ENCODE data around the gene CMTM8.

Gene CMTM8

GRCh38 chr3:32349184-32349583 is 110.7 kb downstream of the CMTM8 start:
- no peak for DNase-seq (ENCODE audit: low read depth)
- no peak overlapping the region for H3K4me3 ChIP-seq (ENCODE audit: low read depth, low read length)
- TF ChIP-seq MYC (IDR thresholded peaks at IDR 0.05; ENCODE audit: low read depth, low read length) (no peak), POLR2A (IDR thresholded peaks at IDR 0.05; ENCODE audit: extremely low read depth, insufficient read length) (no peak), MAX (IDR thresholded peaks at IDR 0.05; ENCODE audit: low read depth, low read length) (no peak), CTCF (IDR thresholded peaks at IDR 0.05; ENCODE audit: low read depth, low read length) (no peak)

GRCh38 chr3:32352563-32352962 is 114.1 kb downstream of the CMTM8 start:
- TF ChIP-seq POLR2A (IDR thresholded peaks at IDR 0.05; ENCODE audit: extremely low read depth, insufficient read length): no peak
- no peak for TF ChIP-seq MYC (IDR thresholded peaks at IDR 0.05; ENCODE audit: low read depth, low read length)
- TF ChIP-seq CTCF (IDR thresholded peaks at IDR 0.05; ENCODE audit: low read depth, low read length): no peak
- no peak for TF ChIP-seq MAX (IDR thresholded peaks at IDR 0.05; ENCODE audit: low read depth, low read length)
- peak; percentile 21 for DNase-seq (ENCODE audit: low read depth)
- no peak overlapping the region for H3K4me3 ChIP-seq (ENCODE audit: low read depth, low read length)

- TF ChIP-seq POLR2A (IDR thresholded peaks at IDR 0.05; ENCODE audit: extremely low read depth, insufficient read length) (no peak), CTCF (IDR thresholded peaks at IDR 0.05; ENCODE audit: low read depth, low read length) (no peak), MAX (IDR thresholded peaks at IDR 0.05; ENCODE audit: low read depth, low read length) (no peak), MYC (IDR thresholded peaks at IDR 0.05; ENCODE audit: low read depth, low read length) (no peak)
- DNase-seq (ENCODE audit: low read depth): no peak
- no peak overlapping the region for H3K4me3 ChIP-seq (ENCODE audit: low read depth, low read length)
Observed at GRCh38 chr3:32353351-32353750, 114.9 kb downstream of the CMTM8 start.

- no peak for DNase-seq (ENCODE audit: low read depth)
- no peak overlapping the region for H3K4me3 ChIP-seq (ENCODE audit: low read depth, low read length)
- TF ChIP-seq MYC (IDR thresholded peaks at IDR 0.05; ENCODE audit: low read depth, low read length) (no peak), POLR2A (IDR thresholded peaks at IDR 0.05; ENCODE audit: extremely low read depth, insufficient read length) (no peak), CTCF (IDR thresholded peaks at IDR 0.05; ENCODE audit: low read depth, low read length) (no peak), MAX (IDR thresholded peaks at IDR 0.05; ENCODE audit: low read depth, low read length) (no peak)
Observed at GRCh38 chr3:32354362-32354778, 115.9 kb downstream of the CMTM8 start.

GRCh38 chr3:32355751-32356291 is 117.3 kb downstream of the CMTM8 start:
- TF ChIP-seq MYC (IDR thresholded peaks at IDR 0.05; ENCODE audit: low read depth, low read length): no peak
- TF ChIP-seq POLR2A (IDR thresholded peaks at IDR 0.05; ENCODE audit: extremely low read depth, insufficient read length): no peak
- no peak for TF ChIP-seq CTCF (IDR thresholded peaks at IDR 0.05; ENCODE audit: low read depth, low read length)
- no peak for TF ChIP-seq MAX (IDR thresholded peaks at IDR 0.05; ENCODE audit: low read depth, low read length)
- H3K4me3 ChIP-seq (ENCODE audit: low read depth, low read length): no peak overlapping the region
- no peak for DNase-seq (ENCODE audit: low read depth)

Measured in NB4 (cell line).